ENCODE measurements around the gene VWA7.
"Not testable (repeated sequence)": the region's sequence is repeated elsewhere in the genome, so short reads cannot be mapped to it uniquely, and the experiment has no call there.

The VWA7 gene

GRCh38 chr6:31811645-31812044, 34.5 kb upstream of the VWA7 start:
- H3K36me3 Mint-ChIP-seq = peaks cover 4% of the 10 kb centered on the region
- H3K27ac Mint-ChIP-seq = no peak overlapping the region
- no peaks in the 10 kb centered on the region for H3K27me3 Mint-ChIP-seq
- no peaks in the 10 kb centered on the region for H3K9me3 Mint-ChIP-seq (ENCODE audit: low read depth)
- peaks cover 24% of the 10 kb centered on the region for H3K4me1 Mint-ChIP-seq (ENCODE audit: low read depth)
- H3K4me3 Mint-ChIP-seq = no peak overlapping the region

- not testable (repeated sequence) for H3K4me3 Mint-ChIP-seq; H3K36me3 Mint-ChIP-seq; H3K27ac Mint-ChIP-seq; H3K27me3 Mint-ChIP-seq; H3K9me3 Mint-ChIP-seq (ENCODE audit: low read depth)
- H3K4me1 Mint-ChIP-seq (ENCODE audit: low read depth) = peaks cover 21% of the 10 kb centered on the region
Observed at GRCh38 chr6:31808599-31808998, 31.5 kb upstream of the VWA7 start.

DNA sequence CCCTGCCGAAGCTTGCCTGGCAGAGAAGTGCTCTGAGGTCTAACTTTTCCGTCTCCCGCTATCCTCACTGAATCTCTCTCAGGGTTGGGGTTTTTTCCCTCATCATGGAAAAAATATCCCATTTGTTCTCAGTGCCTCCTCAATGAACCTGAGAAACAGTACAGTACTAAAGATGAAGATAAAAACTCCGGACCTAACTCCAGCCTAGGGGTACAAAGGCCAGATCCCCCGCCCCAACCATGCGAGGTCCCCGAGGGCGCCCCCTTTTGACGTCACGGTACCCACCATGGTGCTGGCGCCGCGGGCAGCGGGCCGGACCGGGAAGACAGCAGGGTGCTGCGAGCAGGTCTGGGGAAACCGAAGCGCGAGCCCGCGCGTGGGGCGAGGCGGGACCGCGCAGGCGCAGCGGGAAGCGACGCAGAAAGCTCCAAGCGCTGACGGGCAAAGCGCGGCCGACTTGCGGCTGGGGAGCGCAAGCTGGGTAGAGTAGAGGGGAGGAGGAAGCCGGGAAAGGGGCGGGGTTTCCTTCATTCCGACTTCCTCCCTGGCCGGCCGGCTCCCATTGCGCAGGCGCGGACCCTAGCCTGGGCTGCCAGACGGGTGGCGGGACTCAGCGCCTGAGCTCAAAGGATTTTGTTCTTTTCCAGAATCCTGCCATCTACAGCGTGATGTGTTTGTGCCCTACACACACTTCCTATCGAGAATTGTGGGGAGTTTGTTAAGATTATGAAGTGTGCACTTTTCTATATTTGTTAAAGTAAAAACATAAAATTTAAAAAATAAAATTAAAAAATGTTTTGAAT, 29.5 kb upstream of the VWA7 start, which contains the start of gene LSM2:
TSS of gene LSM2 (minus strand) at position 497 of the 803 bp plus-strand sequence. CDS start at position 288, 209 bp downstream.
- peaks cover 15% of the 10 kb centered on the region for H3K4me1 Mint-ChIP-seq (ENCODE audit: low read depth)
- H3K27me3 Mint-ChIP-seq = no peaks in the 10 kb centered on the region
- H3K9me3 Mint-ChIP-seq (ENCODE audit: low read depth) = no peaks in the 10 kb centered on the region
- peak within 1 kb of the TSS; percentile 97 for H3K27ac Mint-ChIP-seq
- H3K36me3 Mint-ChIP-seq = peaks cover 6% of the 10 kb centered on the region
- H3K4me3 Mint-ChIP-seq = peak within 1 kb of the TSS; percentile 96

- H3K9me3 Mint-ChIP-seq (ENCODE audit: low read depth) = no peaks in the 10 kb centered on the region
- peaks cover 6% of the 10 kb centered on the region for H3K36me3 Mint-ChIP-seq
- H3K4me3 Mint-ChIP-seq = peak overlapping the region; percentile 96
- H3K27ac Mint-ChIP-seq = peak overlapping the region; percentile 97
- H3K27me3 Mint-ChIP-seq = no peaks in the 10 kb centered on the region
- peaks cover 17% of the 10 kb centered on the region for H3K4me1 Mint-ChIP-seq (ENCODE audit: low read depth)
Observed at GRCh38 chr6:31805939-31806469, 28.9 kb upstream of the VWA7 start.

DNA sequence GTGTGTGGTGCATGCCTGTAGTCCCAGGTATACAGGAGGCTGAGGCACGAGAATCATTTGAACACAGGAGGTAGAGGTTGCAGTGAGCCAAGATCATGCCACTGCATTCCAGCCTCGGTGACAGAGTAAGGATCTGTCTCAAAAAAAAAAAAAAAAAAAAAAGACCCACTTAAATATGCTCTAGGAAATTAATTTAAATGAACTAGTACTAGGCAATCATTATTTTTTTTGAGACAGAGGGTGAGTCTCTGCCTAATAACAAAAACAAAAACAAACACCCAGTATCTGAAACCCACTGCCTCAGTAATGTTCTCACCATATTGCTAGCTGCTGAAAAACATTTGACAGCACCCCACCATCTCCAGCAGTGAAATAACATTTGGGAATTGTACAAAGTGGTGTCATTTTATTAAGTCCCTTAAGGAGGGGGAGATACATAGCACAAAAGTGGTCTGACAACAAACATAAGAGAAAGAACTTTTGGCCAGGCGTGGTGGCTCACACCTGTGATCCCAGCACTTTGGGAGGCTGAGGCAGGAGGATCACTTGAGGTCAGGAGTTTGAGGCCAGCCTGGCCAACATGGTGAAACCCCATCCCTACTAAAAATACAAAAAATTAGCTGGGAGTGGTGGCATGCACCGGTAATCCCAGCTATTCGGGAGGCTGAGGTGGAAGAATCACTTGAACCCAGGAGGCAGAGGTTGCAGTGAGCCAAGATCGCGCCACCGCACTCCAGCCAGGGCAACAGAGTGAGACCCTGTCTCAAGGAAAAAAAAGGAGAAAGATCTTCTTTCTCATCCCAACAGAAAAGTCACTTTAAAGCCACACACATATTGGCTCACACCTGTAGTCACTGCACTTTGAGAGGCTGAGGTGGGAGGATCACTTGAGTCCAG, 24.2 kb upstream of the VWA7 start:
- H3K4me1 Mint-ChIP-seq (ENCODE audit: low read depth) = peaks cover 32% of the 10 kb centered on the region
- not testable (repeated sequence) for H3K9me3 Mint-ChIP-seq (ENCODE audit: low read depth); H3K27ac Mint-ChIP-seq; H3K4me3 Mint-ChIP-seq; H3K27me3 Mint-ChIP-seq; H3K36me3 Mint-ChIP-seq

GRCh38 chr6:31799781-31800180, 22.7 kb upstream of the VWA7 start:
- Mint-ChIP-seq H3K4me3 (no peak overlapping the region), H3K36me3 (peaks cover 5% of the 10 kb centered on the region), H3K9me3 (ENCODE audit: low read depth) (no peaks in the 10 kb centered on the region), H3K27me3 (no peaks in the 10 kb centered on the region), H3K4me1 (ENCODE audit: low read depth) (peaks cover 28% of the 10 kb centered on the region), H3K27ac (no peak overlapping the region)

DNA sequence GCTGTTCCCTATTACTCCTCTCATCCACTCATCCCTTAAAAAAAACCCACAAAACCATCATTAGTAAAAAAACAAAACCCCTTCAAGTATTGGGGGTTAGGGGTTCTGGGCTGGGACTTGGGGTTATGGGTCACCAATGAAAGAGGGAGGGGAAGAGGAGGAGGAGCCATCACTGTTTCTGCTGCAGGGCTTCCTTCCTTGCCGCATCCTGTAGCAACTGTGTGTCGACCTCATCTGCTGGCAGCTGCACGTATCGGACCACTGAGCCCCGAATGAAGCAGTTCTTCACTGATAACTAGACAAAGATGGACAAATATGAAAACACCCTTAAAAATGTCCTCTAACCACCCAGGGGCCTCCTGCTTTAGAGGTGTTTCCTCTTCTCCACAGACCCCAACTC, 20.5 kb upstream of the VWA7 start:
- peaks cover 6% of the 10 kb centered on the region for H3K36me3 Mint-ChIP-seq
- H3K27me3 Mint-ChIP-seq = no peaks in the 10 kb centered on the region
- peak overlapping the region; percentile 59 for H3K4me3 Mint-ChIP-seq
- no peaks in the 10 kb centered on the region for H3K9me3 Mint-ChIP-seq (ENCODE audit: low read depth)
- H3K27ac Mint-ChIP-seq = peak overlapping the region; percentile 83
- H3K4me1 Mint-ChIP-seq (ENCODE audit: low read depth) = peaks cover 37% of the 10 kb centered on the region

DNA sequence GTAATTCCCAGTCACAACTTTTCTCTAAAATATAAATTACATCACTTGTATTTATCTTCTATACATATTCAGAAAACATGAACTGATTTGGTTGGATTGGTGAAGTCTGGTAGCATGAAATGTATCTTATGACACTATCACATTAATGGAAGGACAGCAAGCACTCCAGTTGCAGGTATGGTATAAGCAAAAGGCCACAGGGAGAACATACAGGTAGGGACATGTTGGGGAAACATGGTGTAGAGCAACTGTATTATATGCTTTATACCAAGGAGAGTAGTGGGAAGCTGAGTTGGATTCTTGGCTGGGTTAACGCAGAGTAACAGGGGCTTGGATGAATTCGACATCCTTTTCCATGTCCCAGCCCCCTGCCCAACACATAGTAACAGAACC, 19.9 kb upstream of the VWA7 start:
- Mint-ChIP-seq H3K4me3 (peak overlapping the region; percentile 72), H3K4me1 (ENCODE audit: low read depth) (peaks cover 42% of the 10 kb centered on the region), H3K27me3 (no peaks in the 10 kb centered on the region), H3K9me3 (ENCODE audit: low read depth) (no peaks in the 10 kb centered on the region), H3K36me3 (peaks cover 6% of the 10 kb centered on the region), H3K27ac (peak overlapping the region; percentile 75)

DNA sequence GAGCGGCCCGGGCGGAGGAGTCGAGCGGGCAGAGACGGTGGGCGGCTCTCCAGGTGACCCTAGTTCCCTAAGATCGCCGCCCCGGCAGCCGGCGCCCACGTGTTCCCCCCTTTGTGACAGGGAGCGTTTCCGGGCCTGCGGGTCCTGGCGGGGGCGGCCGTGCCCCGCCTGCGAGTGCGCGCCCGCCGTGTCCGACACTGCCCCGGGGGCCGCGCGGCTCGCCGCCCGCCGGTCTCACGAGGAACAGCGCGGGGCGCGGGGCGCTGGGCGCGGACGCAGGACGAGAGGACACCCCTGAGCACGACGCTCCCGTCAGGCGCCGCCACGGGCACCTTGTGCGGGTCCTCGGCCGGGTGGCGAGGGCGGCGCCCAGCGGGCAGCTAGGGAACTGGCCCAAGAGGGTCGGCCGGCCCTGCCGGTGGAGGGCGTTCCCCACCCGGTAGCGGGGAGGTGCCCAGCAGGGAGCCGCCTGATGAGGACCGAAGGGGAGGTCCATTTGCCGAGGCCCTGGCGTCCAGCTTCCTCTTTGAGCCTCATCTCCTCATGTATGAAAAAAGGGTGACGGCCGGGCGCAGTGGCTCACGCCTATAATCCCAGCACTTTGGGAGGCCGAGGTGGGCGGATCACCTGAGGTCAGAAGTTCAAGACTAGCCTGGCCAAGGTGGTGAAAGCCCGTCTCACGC, 18.6 kb upstream of the VWA7 start, which contains the start of gene VARS1:
TSS of gene VARS1 (minus strand) at position 137 of the 683 bp plus-strand sequence. CDS start 535 bp downstream, outside the sequence.
- Mint-ChIP-seq H3K4me3 (peak within 1 kb of the TSS; percentile 88), H3K9me3 (ENCODE audit: low read depth) (no peaks in the 10 kb centered on the region), H3K27me3 (no peaks in the 10 kb centered on the region), H3K4me1 (ENCODE audit: low read depth) (peaks cover 43% of the 10 kb centered on the region), H3K36me3 (peaks cover 9% of the 10 kb centered on the region), H3K27ac (peak within 1 kb of the TSS; percentile 99)

DNA sequence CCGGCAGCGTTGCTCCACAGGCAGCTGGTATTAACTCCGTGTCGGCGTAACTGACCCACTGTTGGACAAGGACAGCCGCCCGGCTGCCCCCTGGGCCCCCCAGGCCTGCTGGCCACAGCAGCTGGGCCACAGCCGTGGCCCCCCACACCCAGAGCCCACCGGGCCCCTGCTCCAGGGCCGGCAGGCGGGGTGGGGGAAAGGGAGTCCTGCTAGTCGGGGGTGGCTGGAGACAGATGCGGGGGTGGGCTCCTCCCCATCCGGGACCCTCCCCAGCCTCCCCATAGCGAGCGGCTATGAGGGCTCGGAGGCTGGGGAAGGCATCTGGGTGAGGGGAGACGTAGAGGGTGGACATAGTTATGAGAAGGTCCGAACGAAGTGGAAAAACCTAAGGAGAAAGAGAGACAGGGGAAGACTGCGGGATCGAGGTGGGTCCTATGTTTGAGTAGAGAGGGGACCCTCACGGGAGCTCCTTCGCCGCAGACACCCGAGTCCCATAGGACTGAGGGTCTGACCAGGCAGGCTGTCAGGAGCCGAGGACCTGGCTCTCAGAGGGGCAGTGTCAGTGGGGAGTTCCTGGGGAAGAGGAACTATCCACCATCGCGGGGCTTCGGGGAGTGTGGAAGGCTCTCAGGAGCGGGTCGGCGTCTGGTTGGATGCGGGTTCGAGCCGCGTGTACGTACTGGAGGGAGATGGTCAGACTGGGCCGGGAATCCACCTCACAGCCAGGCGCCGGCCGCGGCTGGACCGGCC, 17.9 kb upstream of the VWA7 start:
- H3K36me3 Mint-ChIP-seq = peaks cover 12% of the 10 kb centered on the region
- peak overlapping the region; percentile 99 for H3K27ac Mint-ChIP-seq
- peak overlapping the region; percentile 88 for H3K4me3 Mint-ChIP-seq
- no peaks in the 10 kb centered on the region for H3K27me3 Mint-ChIP-seq
- H3K9me3 Mint-ChIP-seq (ENCODE audit: low read depth) = no peaks in the 10 kb centered on the region
- peaks cover 46% of the 10 kb centered on the region for H3K4me1 Mint-ChIP-seq (ENCODE audit: low read depth)

- H3K36me3 Mint-ChIP-seq = peaks cover 13% of the 10 kb centered on the region
Observed at GRCh38 chr6:31794294-31794865, 17.3 kb upstream of the VWA7 start.

GRCh38 chr6:31793927-31794245, 16.8 kb upstream of the VWA7 start:
- Mint-ChIP-seq H3K4me1 (ENCODE audit: low read depth) (peaks cover 44% of the 10 kb centered on the region), H3K36me3 (peaks cover 14% of the 10 kb centered on the region), H3K27ac (peak overlapping the region; percentile 91)

More at GRCh38 chr6:31794294-31794865, 17.3 kb upstream of the VWA7 start:
- H3K4me3 Mint-ChIP-seq = peak overlapping the region; percentile 88
- H3K27ac Mint-ChIP-seq = peak overlapping the region; percentile 91
- H3K9me3 Mint-ChIP-seq (ENCODE audit: low read depth) = no peaks in the 10 kb centered on the region
- no peaks in the 10 kb centered on the region for H3K27me3 Mint-ChIP-seq
- peaks cover 46% of the 10 kb centered on the region for H3K4me1 Mint-ChIP-seq (ENCODE audit: low read depth)

DNA sequence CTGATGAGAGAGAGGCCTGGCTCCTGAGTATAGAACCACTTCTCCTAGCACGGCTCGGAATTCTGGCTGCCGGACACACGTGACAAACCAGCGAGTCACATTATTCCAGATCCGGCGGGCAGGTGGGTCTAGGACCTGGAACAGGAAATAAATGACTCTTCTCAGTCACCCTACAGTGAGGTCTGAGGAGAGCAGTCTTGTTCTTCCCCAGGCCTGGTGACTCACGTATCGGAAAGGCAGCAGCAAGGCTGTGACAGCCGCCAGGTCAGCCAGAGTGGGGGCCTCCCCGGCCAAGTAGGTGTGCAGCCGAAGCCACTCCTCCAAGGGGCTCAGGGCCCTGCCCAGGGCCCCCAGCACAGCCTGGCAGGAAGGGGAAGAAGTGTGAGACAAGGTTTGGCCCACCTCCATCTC, 15.6 kb upstream of the VWA7 start:
- Mint-ChIP-seq H3K27ac (no peak overlapping the region), H3K9me3 (ENCODE audit: low read depth) (no peaks in the 10 kb centered on the region), H3K27me3 (no peaks in the 10 kb centered on the region), H3K4me3 (peak overlapping the region; percentile 88), H3K4me1 (ENCODE audit: low read depth) (peaks cover 37% of the 10 kb centered on the region), H3K36me3 (peaks cover 13% of the 10 kb centered on the region)

More at GRCh38 chr6:31793927-31794245, 16.8 kb upstream of the VWA7 start:
- H3K27me3 Mint-ChIP-seq; H3K9me3 Mint-ChIP-seq (ENCODE audit: low read depth): not testable (repeated sequence)
- peak overlapping the region; percentile 88 for H3K4me3 Mint-ChIP-seq

DNA sequence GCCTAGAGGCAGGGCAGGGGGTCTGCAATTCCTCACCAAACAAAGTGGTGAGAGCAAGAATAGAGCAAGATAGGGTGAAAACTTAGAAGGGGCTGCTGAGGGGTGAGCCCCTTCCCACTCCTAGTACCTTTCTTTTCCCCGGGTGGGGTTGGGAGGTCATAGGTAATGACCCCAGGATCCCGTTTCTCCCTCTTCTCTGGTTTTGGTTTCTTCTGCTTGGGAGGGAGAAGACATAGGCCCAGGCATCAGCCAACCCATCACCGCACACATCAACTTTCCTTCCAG, 14.9 kb upstream of the VWA7 start:
- Mint-ChIP-seq H3K27me3 (no peaks in the 10 kb centered on the region), H3K4me1 (ENCODE audit: low read depth) (peaks cover 29% of the 10 kb centered on the region), H3K36me3 (peaks cover 11% of the 10 kb centered on the region), H3K27ac (no peak overlapping the region), H3K9me3 (ENCODE audit: low read depth) (no peaks in the 10 kb centered on the region), H3K4me3 (no peak overlapping the region)
